LNCaP clone FGC (cell line): ENCODE data around the gene SYTL3.

ENCODE experiments used
- DNase-seq: peaks from one replicate; pipeline ENCODE4 v3.0.0-alpha.2; 2011; ENCODE audit warnings: low read depth
- H3K4me3 ChIP-seq: 2 replicates; pipeline ENCODE4 v1.5.1; 2011; ENCODE audit warnings: mild to moderate bottlenecking, low read depth, low read length, control low read depth
- TF ChIP-seq, protein P1 (sequence below): IDR thresholded peaks from 2 replicates; pipeline ENCODE4 v1.5.1; 2012; ENCODE audit warnings: mild to moderate bottlenecking; ENCODE audit not compliant: control insufficient read depth, insufficient read depth; ENCODE audit errors: extremely low read depth

SYTL3 gene

DNA sequence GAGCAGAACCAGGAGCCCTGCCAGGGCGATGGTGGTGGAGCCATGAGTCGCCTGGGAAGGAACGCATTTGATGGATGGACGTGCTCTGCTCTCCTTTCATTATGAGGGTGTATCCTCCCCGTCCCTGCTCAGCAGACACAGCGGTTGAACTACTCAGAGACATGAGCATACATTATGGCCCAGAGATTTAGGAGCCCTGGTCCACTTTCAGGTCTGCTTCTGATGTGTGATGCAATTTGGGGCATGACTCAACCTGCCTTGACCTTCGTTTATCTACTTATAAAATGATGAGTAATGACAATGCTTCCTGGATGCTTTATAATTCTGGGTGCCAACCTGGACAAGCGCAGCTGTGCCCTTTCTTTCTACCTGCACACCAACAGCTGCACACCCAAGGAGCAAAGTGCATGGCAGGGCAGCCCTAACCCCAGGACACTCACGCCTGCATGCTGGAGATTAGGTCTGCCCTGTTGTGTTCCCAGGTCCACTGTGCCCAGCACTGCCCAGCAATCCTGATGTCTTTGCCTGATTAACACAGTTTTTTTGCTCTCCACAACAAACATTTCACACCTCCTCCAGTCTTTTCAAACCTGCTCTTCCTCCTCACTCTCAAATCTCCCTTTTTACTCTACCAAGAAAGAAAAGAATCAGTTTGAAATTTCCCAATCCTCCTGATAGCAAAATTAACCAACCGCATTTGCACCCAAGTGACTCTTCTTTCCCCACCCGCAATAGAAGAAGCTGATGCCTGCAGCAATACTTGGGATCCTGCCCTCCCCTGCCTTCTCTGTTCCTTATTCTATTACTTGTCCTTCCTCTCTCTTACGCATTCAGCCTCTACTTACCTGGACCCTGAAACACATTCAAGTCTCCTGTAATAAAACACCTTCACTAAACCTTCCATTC is 88.1 kb downstream of the SYTL3 start:
- no peak overlapping the region for H3K4me3 ChIP-seq
- TF ChIP-seq, protein P1, sequence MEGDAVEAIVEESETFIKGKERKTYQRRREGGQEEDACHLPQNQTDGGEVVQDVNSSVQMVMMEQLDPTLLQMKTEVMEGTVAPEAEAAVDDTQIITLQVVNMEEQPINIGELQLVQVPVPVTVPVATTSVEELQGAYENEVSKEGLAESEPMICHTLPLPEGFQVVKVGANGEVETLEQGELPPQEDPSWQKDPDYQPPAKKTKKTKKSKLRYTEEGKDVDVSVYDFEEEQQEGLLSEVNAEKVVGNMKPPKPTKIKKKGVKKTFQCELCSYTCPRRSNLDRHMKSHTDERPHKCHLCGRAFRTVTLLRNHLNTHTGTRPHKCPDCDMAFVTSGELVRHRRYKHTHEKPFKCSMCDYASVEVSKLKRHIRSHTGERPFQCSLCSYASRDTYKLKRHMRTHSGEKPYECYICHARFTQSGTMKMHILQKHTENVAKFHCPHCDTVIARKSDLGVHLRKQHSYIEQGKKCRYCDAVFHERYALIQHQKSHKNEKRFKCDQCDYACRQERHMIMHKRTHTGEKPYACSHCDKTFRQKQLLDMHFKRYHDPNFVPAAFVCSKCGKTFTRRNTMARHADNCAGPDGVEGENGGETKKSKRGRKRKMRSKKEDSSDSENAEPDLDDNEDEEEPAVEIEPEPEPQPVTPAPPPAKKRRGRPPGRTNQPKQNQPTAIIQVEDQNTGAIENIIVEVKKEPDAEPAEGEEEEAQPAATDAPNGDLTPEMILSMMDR: no peak
- no peak for DNase-seq

DNA sequence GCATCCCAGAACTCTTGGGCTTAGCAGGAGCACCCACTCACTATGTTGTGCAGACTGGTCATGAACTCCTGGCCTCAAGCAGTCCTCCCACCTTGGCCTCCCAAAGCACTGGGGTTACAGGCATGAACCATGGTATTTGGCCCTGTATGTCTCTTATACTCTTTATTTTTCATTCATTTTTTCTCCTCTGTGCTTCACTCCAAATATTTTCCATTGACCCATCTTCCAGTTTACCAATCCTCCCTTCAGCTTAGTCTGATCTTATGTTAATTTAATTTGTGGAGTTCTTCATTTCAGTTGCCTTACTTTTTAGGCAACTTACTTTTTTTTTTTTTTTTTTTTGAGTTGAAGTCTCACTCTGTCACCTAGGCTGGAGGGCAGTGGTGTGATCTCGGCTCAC is 89.8 kb downstream of the SYTL3 start:
- H3K4me3 ChIP-seq: no peak overlapping the region
- TF ChIP-seq, protein P1: no peak
- no peak for DNase-seq

DNA sequence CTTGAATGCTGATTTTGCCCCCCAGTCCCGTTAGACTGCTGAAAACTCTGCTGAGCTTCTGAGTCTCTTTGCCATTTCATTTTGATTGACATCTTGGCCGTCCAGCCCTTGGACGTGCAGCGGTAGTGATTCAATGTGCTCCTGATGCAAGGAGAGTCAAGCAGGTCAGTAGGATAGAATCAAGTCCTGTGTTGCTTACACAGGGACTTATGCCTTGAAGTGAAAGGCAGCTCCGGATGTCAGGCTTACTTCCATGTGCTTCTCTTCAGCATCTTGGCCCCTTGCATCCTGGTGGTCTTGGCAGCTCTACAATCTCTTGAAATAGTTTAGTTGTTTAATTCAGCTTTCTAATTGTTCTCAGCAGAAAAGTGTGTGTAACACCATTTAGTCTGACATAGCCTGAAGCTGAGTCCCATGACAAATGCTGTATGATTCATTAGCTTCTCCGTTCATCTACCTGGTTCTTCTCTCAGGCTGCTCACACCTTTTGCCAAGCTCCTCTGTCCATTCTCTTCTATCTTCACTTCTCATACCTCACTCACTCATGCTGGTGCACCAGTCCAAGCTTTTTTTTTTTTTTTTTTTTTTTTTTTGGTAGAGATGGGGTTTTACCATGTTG is 93.3 kb downstream of the SYTL3 start:
- TF ChIP-seq, protein P1: no peak
- no peak for DNase-seq
- no peak overlapping the region for H3K4me3 ChIP-seq

DNA sequence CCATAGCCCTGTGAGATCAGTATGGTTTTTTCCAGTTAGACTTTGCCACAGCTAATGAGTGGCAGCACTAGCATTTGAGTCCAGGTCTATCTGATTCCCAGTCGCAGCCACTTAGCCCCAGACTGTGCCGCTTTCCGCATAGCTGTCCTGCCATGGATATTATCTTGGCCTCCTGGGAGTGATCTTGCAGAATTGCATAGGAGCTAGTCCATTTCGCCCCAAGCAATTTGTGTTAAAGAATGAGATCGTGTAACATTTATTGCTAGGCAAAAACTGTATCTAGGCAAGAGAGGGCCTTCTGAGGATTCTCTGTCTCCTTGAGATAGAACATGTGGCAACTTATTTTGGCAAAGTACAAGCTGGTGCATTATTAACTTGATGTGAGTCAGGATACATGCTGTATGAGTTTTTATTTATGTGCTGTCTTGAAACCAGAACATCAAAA is 95.2 kb downstream of the SYTL3 start:
- DNase-seq: no peak
- TF ChIP-seq, protein P1: no peak

GRCh38 chr6:158751224-158751623 is 101.4 kb downstream of the SYTL3 start:
- TF ChIP-seq, protein P1: no peak
- no peak overlapping the region for H3K4me3 ChIP-seq
- no peak for DNase-seq

More for the DNA sequence above, 95.2 kb downstream of the SYTL3 start:
- H3K4me3 ChIP-seq: no peak overlapping the region

DNA sequence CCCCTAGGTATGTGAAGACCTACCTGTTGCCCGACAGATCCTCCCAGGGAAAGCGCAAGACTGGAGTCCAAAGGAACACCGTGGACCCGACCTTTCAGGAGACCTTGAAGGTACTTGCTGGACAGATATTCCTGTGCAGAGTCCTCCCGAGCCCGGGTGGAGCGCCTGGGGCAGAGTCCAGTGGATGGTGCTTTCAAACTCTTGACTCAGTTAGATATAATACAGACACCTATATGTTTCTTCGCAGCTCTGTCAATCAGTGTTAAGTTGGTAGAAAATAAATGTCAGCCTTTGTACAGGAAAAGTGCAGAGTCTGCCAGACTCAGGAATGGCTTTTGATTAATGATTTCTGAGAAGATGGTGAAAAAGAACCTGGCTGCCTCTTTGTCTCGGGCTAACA is 102.1 kb downstream of the SYTL3 start:
- no peak for DNase-seq
- TF ChIP-seq, protein P1: no peak
- no peak overlapping the region for H3K4me3 ChIP-seq
